Uterus (tissue), 2 donors: Measurements from ENCODE around the gene N4BP3.

ENCODE experiments used
- POLR2A ChIP-seq, 2 donors: fragments of 450-650 bp; IDR thresholded peaks; one replicate each; pipeline ENCODE4 v1.6.1; 2016; ENCODE audit warnings: antibody characterized with exemption in 2 of 2, mild to moderate bottlenecking in 1 of 2, moderate library complexity in 1 of 2
- TF ChIP-seq, protein P1 (sequence below), 4 experiments: fragments of 200-600 bp in 2 of 4; fragments of 450-650 bp in 2 of 4; sonication (generic) in 2 of 4; IDR thresholded peaks; one replicate each; pipeline ENCODE4 v1.5.1; 2016 to 2019; ENCODE audit warnings: antibody characterized with exemption in 4 of 4, mild to moderate bottlenecking in 2 of 4, moderate library complexity in 1 of 4

DNA sequence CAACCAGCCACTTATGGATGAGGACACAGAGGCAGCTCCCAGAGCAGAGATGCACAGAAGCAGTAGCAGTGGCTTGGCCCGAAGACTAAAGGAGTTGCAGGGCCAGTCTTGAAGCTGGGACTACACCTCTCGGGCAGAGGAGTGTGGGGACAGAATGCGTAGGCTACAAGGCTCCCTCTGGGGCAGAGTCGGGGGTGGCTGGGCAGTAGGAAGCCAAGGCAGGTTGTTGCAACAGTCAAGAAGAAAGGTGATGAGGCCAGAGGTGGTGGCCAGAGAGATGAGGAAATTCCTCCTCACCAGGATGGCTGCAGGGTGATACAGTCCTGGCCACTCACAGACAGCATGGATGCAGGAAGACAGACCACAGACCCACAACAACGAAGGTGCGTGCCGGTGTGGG, 4.9 kb upstream of the N4BP3 start:
- no peak for TF ChIP-seq POLR2A (IDR thresholded peaks at IDR 0.05)
- TF ChIP-seq, protein P1, sequence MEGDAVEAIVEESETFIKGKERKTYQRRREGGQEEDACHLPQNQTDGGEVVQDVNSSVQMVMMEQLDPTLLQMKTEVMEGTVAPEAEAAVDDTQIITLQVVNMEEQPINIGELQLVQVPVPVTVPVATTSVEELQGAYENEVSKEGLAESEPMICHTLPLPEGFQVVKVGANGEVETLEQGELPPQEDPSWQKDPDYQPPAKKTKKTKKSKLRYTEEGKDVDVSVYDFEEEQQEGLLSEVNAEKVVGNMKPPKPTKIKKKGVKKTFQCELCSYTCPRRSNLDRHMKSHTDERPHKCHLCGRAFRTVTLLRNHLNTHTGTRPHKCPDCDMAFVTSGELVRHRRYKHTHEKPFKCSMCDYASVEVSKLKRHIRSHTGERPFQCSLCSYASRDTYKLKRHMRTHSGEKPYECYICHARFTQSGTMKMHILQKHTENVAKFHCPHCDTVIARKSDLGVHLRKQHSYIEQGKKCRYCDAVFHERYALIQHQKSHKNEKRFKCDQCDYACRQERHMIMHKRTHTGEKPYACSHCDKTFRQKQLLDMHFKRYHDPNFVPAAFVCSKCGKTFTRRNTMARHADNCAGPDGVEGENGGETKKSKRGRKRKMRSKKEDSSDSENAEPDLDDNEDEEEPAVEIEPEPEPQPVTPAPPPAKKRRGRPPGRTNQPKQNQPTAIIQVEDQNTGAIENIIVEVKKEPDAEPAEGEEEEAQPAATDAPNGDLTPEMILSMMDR (IDR thresholded peaks at IDR 0.05) = no peak
